ENCODE results near the gene ASPN.

ASPN gene

DNA sequence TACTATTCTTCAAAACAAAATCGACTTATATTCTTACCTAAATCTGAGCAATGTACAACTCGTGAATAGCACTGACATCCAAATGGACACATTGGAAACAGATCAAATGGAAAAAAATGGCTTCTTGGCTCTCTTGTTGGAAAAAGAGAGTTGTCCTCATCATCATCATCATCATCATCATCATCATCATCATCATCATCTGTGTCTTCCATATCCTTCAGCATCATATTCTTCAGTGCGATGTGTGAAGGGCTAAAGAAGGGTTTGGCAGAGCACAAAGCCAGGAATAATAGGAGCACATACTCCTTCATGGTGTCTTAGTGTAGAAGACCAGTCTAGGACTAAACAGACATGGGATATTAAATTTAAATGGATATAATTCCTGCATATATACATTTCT lies 7.7 kb downstream of the ASPN start:
- Histone ChIP-seq H3K27me3 (ENCODE audit: insufficient read depth, low read depth) (no peaks in the 10 kb centered on the region), H4K20me1 (ENCODE audit: insufficient read depth) (no peaks in the 10 kb centered on the region), H3K4me1 (ENCODE audit: low read depth, poor library complexity, severe bottlenecking) (no peaks in the 10 kb centered on the region), H3K36me3 (ENCODE audit: insufficient read depth) (no peaks in the 10 kb centered on the region; the same call in 1 of the 2 replicates), H3K79me2 (ENCODE audit: insufficient read depth, low read depth) (no peaks in the 10 kb centered on the region), H3K4me2 (no peak overlapping the region), H3K9ac (no peak overlapping the region), H3K4me3 (IDR thresholded peaks at IDR 0.05; ENCODE audit: insufficient read depth, low read depth, low read length) (no peak overlapping the region), H3K27ac (no peak overlapping the region), H2AFZ (ENCODE audit: low read depth) (no peak overlapping the region)
- TF ChIP-seq, protein P1, sequence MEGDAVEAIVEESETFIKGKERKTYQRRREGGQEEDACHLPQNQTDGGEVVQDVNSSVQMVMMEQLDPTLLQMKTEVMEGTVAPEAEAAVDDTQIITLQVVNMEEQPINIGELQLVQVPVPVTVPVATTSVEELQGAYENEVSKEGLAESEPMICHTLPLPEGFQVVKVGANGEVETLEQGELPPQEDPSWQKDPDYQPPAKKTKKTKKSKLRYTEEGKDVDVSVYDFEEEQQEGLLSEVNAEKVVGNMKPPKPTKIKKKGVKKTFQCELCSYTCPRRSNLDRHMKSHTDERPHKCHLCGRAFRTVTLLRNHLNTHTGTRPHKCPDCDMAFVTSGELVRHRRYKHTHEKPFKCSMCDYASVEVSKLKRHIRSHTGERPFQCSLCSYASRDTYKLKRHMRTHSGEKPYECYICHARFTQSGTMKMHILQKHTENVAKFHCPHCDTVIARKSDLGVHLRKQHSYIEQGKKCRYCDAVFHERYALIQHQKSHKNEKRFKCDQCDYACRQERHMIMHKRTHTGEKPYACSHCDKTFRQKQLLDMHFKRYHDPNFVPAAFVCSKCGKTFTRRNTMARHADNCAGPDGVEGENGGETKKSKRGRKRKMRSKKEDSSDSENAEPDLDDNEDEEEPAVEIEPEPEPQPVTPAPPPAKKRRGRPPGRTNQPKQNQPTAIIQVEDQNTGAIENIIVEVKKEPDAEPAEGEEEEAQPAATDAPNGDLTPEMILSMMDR (conservative IDR thresholded peaks at IDR 0.05; ENCODE audit: low read depth, low read length) = no peak

DNA sequence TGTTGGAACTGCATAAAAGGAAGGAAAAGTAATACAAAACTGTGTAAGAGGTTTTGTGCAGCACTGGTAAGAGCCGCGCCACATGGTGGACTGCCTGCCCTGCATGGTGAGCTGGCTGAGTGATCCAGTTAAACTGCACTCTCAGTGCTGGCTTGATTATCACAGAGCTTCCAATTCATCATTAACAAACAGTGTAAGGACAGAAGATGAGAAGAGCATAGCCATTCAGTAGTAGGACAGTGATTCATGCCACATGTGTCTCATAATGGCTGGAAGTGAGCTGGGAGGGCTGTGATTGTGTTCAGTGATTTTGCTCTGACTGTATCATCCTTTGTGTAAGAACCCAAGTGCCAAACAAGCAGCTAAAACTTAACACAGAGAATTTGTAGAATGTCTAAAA lies 14.1 kb downstream of the ASPN start:
- H3K36me3 ChIP-seq (ENCODE audit: insufficient read depth) = no peaks in the 10 kb centered on the region; the same call in 1 of the 2 replicates
- no peaks in the 10 kb centered on the region for H3K79me2 ChIP-seq (ENCODE audit: insufficient read depth, low read depth)
- H3K9ac ChIP-seq = no peak overlapping the region
- H3K4me1 ChIP-seq (ENCODE audit: low read depth, poor library complexity, severe bottlenecking) = no peaks in the 10 kb centered on the region
- H4K20me1 ChIP-seq (ENCODE audit: insufficient read depth) = no peaks in the 10 kb centered on the region
- no peak overlapping the region for H3K4me3 ChIP-seq (IDR thresholded peaks at IDR 0.05; ENCODE audit: insufficient read depth, low read depth, low read length)
- no peak overlapping the region for H3K27ac ChIP-seq
- no peaks in the 10 kb centered on the region for H3K27me3 ChIP-seq (ENCODE audit: insufficient read depth, low read depth)
- H3K4me2 ChIP-seq = no peak overlapping the region
- TF ChIP-seq, protein P1 (conservative IDR thresholded peaks at IDR 0.05; ENCODE audit: low read depth, low read length) = no peak
- H2AFZ ChIP-seq (ENCODE audit: low read depth) = no peak overlapping the region

- Histone ChIP-seq H3K27me3 (ENCODE audit: insufficient read depth, low read depth) (no peaks in the 10 kb centered on the region), H3K4me2 (no peak overlapping the region), H3K27ac (no peak overlapping the region), H2AFZ (ENCODE audit: low read depth) (no peak overlapping the region), H3K4me3 (IDR thresholded peaks at IDR 0.05; ENCODE audit: insufficient read depth, low read depth, low read length) (no peak overlapping the region), H3K79me2 (ENCODE audit: insufficient read depth, low read depth) (no peaks in the 10 kb centered on the region), H3K4me1 (ENCODE audit: low read depth, poor library complexity, severe bottlenecking) (no peaks in the 10 kb centered on the region), H3K36me3 (ENCODE audit: insufficient read depth) (no peaks in the 10 kb centered on the region; the same call in 1 of the 2 replicates), H4K20me1 (ENCODE audit: insufficient read depth) (no peaks in the 10 kb centered on the region), H3K9ac (no peak overlapping the region)
- TF ChIP-seq, protein P1 (conservative IDR thresholded peaks at IDR 0.05; ENCODE audit: low read depth, low read length) = no peak
Observed at GRCh38 chr9:92467511-92467910, 14.8 kb downstream of the ASPN start.

GRCh38 chr9:92467041-92467440 lies 15.3 kb downstream of the ASPN start:
- Histone ChIP-seq H3K27me3 (ENCODE audit: insufficient read depth, low read depth) (no peaks in the 10 kb centered on the region), H3K4me1 (ENCODE audit: low read depth, poor library complexity, severe bottlenecking) (no peaks in the 10 kb centered on the region), H4K20me1 (ENCODE audit: insufficient read depth) (no peaks in the 10 kb centered on the region), H3K4me3 (IDR thresholded peaks at IDR 0.05; ENCODE audit: insufficient read depth, low read depth, low read length) (no peak overlapping the region), H3K9ac (no peak overlapping the region), H3K4me2 (no peak overlapping the region), H3K79me2 (ENCODE audit: insufficient read depth, low read depth) (no peaks in the 10 kb centered on the region), H3K27ac (no peak overlapping the region), H2AFZ (ENCODE audit: low read depth) (no peak overlapping the region), H3K36me3 (ENCODE audit: insufficient read depth) (no peaks in the 10 kb centered on the region; the same call in 1 of the 2 replicates)
- TF ChIP-seq, protein P1 (conservative IDR thresholded peaks at IDR 0.05; ENCODE audit: low read depth, low read length) = no peak
